ENCODE measurements around the gene CENPF. TPM values are rescaled to one million over a fixed set of nuclear protein-coding genes. Genes with fewer than 3 reads are reported as not detected.
"Not testable (repeated sequence)": the region's sequence is repeated elsewhere in the genome, so short reads cannot be mapped to it uniquely, and the experiment has no call there.

The CENPF gene, protein sequence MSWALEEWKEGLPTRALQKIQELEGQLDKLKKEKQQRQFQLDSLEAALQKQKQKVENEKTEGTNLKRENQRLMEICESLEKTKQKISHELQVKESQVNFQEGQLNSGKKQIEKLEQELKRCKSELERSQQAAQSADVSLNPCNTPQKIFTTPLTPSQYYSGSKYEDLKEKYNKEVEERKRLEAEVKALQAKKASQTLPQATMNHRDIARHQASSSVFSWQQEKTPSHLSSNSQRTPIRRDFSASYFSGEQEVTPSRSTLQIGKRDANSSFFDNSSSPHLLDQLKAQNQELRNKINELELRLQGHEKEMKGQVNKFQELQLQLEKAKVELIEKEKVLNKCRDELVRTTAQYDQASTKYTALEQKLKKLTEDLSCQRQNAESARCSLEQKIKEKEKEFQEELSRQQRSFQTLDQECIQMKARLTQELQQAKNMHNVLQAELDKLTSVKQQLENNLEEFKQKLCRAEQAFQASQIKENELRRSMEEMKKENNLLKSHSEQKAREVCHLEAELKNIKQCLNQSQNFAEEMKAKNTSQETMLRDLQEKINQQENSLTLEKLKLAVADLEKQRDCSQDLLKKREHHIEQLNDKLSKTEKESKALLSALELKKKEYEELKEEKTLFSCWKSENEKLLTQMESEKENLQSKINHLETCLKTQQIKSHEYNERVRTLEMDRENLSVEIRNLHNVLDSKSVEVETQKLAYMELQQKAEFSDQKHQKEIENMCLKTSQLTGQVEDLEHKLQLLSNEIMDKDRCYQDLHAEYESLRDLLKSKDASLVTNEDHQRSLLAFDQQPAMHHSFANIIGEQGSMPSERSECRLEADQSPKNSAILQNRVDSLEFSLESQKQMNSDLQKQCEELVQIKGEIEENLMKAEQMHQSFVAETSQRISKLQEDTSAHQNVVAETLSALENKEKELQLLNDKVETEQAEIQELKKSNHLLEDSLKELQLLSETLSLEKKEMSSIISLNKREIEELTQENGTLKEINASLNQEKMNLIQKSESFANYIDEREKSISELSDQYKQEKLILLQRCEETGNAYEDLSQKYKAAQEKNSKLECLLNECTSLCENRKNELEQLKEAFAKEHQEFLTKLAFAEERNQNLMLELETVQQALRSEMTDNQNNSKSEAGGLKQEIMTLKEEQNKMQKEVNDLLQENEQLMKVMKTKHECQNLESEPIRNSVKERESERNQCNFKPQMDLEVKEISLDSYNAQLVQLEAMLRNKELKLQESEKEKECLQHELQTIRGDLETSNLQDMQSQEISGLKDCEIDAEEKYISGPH (N-terminal part only)
- 153 TPM for polyA plus RNA-seq (ENCODE audit: insufficient read length)
- long read RNA-seq, donor 1, transcript CENPF-202 (3 exons, 689 nt), result major isoform, 5 of 12 reads
- long read RNA-seq, donor 1, partial matches to known transcripts, result 7 of 12 reads
- long read RNA-seq, donor 1, other reads (novel, unspliced or antisense), result 0 of 12 reads
- long read RNA-seq, donor 2, partial matches to known transcripts, result 15 of 19 reads
- long read RNA-seq, donor 2, other reads (novel, unspliced or antisense), result 0 of 19 reads
- long read RNA-seq, donor 3, partial matches to known transcripts, result 25 of 29 reads
- long read RNA-seq, donor 3, other reads (novel, unspliced or antisense), result 0 of 29 reads
- long read RNA-seq, donor 4, result 0 reads
- long read RNA-seq, donor 5, partial matches to known transcripts, result 5 of 7 reads
- long read RNA-seq, donor 5, other reads (novel, unspliced or antisense), result 0 of 7 reads
- long read RNA-seq, donor 6, partial matches to known transcripts, result 21 of 23 reads
- long read RNA-seq, donor 6, other reads (novel, unspliced or antisense), result 0 of 23 reads
- long read RNA-seq, donor 7, partial matches to known transcripts, result 19 of 21 reads
- long read RNA-seq, donor 7, other reads (novel, unspliced or antisense), result 0 of 21 reads
- long read RNA-seq, donor 8, partial matches to known transcripts, result 5 of 5 reads
- long read RNA-seq, donor 8, other reads (novel, unspliced or antisense), result 0 of 5 reads

DNA sequence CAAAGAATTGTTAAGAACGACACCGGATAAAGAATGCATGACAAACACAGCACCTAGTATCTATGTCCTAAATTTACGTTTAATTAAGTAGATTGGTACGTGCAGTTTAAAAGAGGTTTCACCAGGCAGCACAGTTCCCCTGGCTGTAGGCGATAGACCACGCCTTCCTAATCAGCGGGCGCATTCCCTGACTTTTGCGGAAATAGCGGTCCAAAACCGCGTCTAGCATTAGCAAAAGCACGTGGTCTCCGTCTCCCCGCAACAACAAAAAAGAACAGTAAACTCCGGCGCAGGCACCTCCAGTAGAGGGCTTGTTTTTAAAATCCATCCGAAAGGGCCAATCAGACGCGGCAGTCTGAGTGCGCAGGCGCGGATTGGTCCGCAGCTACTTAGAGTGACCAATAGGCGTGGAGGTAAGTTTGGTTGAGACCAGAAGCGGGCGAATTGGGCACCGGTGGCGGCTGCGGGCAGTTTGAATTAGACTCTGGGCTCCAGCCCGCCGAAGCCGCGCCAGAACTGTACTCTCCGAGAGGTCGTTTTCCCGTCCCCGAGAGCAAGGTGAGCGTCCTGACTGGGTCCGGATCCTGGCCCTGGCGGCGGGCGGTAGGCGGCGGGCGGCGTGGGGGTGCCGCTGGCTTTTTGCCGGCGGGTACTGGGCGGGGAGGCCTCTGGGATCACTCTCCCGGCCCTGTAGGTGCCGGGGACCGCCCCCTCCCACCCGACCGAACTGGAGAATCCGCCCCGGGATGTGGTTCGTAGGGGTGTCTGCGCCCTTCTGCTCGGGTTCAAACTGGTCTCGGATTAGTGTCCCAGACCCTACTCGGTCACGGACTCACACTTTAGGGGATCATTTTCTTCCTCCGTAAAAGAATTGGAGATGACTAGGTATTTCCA lies at the start of gene CENPF:
Gene CENPF (plus strand): TSS at position 432 of the 894 bp plus-strand sequence. CDS start 10,560 bp downstream, outside the sequence.
- DNase-seq, result peak; percentile 98

DNA sequence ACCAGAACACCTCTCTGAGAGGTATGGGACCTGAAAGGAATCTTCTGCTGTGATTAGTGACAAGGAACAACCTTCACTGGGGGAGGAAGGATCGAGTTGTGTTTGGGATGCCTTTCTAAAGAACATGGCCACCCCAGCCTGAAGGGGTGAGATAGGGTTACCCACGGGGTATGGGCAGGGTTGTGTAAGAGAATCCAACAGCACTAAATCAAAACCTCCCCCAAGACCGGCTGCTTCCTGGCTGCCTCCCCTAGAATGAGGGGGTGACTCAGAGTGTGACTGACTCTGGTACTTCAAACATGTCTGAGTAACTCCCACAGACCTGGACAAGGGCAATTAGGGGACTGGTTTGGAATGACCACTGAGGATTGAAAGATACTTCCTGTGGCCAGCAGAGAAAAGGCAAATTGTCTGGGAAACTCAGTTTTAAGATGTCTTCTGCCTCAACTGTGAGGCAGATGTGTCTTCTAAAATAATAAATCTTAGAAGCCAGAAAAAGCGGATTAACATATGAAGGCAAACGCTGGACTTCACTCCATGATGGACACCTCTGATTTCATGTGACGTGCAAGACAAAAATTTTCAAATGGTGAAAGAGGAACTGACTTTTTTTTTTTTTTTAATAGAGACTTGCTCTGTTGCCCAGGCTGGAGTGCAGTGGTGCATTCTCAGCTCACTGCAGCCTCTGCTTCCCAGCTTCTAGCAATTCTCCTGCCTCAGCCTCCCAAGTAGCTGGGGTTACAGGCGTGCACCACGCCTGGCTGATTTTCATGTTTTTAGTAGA lies 44.9 kb upstream of the CENPF start:
- peak; percentile 87 for DNase-seq

DNA sequence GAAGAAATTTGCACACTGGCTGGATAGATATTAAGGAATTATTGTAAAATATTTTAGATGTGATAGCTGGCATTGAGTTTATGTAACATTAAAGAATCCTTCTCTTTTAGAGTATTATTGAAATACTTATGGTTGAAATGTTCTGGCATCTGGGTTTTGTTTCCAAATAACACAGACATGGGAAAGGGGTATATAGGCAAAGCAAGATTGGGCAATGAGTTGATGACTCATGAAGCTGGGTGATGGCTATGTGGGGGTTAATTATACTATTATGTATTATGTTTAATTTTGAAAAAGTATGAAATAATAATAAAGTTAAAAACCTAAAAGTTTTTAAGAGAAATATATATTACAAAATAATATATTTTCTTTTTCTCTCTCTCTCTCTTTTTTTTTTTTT lies 39.1 kb upstream of the CENPF start:
- DNase-seq, result no peak

DNA sequence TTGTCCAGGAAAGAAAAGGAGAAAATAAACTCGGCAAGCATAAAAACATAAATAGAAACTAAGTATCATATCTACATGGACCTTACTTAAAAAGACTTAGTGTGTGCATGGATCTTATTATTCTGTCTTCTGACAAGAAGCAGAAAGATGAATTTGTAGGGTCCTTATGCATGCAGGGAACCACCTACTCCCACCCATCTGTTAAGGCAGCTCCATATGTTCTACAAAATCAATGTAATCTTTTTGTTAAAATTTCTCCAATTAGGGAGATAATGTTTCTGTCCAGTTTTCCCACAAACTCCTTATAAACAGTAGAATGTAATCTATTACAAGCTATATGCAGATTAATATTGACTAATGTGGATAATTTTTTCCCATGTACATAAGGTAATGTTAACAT lies 37.7 kb upstream of the CENPF start:
- DNase-seq, result no peak

DNA sequence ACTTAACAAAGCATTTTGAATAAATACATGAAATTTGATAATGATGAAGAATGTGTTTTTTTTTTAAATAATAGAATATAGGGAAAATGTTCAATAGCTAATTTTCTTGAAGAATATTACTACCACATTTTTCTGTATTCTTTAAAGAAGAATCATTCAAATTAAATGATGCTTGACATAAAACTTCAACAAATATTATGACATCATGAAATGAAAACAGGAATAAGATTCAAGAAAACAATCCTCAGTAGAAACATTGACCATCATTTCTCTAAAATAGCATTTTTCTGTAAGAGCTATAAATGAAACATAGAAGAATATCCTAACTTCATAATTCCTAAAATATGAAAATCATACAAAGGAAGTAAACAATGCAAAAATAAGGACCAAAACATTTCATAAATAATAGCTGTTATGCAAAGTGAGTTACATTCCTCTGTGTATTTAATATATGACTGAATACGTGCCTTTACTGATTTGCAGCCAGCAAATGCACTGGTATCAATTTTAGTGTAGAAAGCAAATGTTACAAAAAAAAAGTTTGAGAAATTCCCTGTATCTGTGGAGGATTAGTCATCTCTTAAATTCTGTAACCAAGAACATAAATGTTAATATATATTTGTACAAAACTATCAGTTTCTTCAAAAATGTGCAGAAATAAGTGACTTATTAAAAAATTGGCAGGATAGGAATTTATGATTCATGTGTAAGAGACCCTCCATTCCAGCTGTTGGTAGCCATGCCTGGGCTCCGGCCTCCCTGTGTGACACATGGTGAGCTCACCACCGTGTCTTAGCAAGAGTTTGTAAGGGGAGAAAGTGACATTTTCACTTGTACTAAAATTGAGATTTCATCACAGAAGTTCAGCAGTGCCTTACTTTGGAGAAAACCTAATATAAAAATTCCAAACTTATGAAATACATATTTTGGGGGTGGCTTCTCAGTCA lies 36.6 kb upstream of the CENPF start:
- no peak for DNase-seq

DNA sequence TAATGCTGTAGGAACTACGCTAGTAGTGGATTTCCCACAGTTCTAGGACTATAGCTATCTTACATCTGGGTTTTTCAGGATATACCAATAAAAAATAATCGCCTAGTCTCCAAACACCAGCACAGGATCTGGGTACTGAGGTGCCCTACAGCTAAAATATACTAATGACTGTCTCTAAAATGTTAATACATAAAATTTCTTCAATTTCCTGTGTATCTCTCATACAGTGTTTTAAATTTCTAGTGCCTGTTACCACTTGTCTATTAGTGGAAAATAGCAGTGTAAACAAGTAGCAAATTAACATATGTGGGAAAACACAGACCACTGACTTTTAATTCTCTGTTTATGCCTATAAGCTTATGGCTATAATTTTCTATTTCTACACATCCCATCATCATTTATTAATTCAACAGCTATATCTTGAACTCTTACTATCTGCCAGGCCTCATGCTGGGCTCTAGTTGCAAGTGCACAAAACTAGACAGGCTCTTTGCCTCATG lies 35.5 kb upstream of the CENPF start:
- no peak for DNase-seq

DNA sequence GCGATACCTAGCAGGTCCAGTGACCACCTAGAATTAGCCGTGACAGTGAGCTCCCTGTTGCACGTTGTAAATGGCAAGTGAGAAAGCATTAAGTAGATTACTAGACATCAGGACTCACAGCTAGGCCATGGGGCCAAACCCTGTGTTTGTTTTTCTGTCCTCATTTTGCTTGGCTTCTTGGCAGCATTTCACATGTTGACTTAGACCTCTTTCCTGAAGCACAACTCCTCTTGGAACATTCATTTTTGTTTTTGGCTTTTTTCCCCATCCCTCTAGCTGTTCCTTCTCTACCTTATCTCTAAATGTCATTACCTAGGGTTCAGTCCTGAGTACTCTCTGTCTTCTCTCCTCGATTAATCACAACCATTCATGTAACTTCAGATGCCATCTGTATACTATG lies 34.7 kb upstream of the CENPF start:
- DNase-seq, result no peak

DNA sequence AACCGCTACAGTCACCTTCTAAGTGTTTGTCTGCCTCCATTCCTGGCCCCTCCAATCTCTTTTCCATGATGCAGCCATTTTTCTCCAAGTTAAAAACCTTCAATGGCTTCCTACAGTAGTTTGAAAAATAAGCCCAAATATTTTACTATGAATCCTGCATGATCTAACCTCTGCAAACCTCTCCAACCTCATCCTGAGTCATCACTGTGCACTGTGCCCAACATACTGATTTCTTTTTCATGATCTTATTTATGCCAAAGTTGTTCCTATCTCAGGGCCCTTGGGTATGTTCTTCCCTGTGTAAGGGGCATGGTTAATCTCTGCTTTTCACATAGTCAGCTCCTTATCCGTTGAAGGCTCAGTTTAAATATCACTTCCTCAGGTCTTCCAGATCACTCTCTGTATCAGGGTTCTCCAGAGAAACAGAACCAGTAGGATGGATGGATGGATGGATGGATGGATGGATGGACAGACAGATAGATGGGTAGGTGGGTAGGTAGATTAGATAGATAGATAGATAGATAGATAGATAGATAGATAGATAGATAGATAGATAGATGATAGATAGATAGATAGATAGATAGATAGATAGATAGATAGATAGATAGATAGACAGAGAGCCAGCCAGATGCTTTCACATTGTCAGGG lies 33.5 kb upstream of the CENPF start:
- no peak for DNase-seq

DNA sequence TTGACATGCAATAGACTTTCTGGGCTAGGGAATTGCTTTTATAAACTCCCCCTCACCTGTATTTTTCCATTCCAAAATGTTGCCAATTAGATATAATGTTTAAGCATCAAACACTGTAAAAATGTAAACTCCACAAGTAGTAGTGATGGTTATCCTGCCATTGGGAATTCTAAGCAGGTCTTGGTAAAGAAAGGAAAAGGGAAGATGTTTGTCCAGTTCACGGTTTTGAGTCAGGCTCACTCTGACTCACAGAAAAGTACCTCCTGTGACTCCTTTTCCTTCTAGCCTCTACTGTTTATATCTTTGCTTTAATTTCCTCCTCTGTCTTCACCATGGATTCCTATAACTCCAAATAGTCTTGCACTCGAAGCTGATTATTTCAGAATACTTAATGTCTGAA lies 32.6 kb upstream of the CENPF start:
- no peak for DNase-seq

DNA sequence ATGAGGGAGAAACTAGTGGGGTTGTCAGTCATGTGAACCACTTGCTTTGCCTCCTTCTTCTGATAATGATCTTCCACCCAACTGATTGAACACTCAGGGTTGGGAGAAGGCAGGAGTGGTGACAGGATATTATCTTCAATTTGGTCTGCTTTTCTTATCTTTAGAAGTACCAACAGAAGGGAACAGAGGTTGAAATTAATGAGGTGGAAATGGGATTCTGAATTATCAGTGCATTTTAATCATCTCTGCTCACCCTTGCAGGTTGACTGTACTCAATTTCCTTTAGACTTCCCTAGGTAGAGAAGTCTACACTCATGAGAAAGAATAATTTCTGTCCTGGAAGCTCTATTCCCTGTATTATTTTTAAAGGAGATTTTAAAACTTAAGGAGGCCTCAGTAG lies 31.7 kb upstream of the CENPF start:
- DNase-seq, result no peak

DNA sequence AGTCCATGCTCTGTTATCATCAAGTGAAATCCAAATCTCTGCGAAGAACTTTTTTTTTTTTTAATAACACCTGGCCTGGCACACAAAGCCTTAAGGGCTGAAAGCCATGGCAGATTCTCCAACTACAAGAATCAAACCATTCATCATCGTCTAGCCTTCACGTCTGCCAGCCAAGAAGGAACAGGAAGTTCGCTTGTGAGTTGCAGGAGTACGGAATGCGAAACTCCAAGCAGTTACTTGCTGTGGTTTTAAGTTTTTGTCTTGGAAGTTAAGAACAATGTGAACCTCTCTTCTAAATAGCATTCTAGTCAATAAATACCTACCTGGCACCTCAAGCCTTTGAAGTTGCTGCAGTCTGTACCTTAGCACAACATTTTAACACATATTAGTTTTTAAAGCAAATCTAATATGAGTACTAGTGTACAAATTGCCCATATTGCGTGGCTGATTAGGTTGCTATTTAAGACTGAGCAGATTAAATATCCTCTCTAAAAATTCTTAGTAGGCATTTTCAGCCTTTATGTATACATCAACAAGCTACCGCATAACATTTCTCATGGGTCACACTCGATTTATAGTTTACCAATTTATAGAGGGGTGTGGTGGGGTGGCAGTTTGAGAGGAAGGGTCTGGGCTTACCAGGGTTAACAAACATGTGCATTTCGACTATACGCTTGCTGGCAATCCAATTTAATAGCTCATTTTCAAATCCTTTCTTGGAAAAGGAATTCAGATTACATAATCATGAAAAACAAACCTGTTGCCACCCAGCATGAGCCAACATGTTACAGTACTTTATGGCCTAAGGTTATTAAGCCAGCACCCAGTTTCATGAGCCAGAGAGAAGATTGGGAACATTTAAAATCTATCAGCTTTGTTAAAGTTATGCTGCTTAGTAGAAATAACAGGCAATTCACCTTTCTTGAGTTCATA lies 29.3 kb upstream of the CENPF start:
- no peak for DNase-seq

DNA sequence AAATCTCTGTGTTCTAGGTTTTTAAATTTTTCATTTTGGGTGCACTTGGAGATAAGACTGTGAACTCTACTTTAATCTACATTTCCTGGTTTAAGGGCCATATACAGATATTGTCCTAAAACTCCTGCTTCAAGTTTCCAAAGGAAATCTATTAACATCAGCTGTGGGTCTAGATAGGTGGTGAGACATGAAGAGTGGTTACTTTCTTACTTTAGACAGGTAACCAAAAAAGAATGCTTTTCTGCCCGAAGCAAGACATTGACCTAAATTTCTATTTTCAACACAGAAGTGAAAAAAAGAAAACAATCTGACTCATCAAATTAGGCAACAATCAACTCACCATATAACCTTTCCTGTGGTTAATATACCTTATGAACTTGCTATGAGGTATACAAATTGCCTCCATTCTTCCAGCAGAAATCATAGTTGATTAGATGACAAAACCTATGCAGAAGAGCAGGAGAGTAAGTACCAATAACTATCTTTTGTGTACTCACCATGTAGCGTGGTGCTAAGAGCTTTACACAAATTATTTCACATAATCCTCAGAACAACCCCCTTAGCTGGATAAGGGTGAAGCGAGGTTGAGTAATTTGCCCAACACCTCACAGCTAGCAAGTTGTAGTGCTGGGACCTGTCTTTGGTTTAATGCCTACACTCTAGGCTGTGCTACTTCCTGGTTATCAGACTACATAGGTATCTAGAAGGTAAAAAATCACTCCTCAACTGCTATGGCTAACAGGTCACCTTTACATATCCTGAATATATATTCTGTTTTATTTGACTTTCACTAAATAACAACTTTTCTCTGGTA lies 28.2 kb upstream of the CENPF start:
- no peak for DNase-seq

DNA sequence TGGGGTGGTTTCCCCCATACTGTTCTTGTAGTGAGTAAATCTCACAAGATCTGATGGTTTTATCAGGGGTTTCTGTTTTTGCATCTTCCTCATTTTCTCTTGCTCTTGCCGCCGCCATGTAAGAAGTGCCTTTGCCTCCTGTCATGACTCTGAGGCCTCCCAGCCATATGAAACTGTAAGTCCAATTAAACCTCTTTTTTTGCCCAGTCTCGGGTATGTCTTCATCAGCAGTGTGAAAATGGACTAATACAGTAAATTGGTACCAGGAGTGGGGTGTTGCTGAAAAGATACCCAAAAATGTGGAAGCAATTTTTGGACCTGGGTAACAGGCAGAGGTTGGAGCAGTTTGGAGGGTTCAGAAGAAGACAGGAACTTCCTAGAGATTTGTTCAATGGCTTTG lies 26.9 kb upstream of the CENPF start:
- DNase-seq, result not testable (repeated sequence)

DNA sequence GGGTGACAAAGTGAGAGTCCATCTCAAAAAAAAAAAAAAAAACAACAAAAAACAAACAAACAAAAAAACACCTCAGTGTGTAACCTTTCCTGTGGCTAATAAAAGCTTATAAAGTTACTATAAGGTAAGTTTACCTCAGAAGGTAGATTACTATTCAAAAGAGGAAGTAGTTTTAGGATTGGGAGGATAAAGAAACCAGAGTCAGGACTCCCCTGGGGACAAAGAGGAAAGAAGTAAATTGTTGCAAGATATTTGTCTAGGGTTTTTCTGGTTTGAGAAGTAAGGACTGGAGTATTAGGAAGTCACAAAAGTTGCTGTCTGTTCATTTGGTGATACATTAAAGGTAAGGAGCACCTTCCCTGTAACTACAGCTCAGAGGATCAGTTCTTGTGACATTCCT lies 23.8 kb upstream of the CENPF start:
- no peak for DNase-seq

DNA sequence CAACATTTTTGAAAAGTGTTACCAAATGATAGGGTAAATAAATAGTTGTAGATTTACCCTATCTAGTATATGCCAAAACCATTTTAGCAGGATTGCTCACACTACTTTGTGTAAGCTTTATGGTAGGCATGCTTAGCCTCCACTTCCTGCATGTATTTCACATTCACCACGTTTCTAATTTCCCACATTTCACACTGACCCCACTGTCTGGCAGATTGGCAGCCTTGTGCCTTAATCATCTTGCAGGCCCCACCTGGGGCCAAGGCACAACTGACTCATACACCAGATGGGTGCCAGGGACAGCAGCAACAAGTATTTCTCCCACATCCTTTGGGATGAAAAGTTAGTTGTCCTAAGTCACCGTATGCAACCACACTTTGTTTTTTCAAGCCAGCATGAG lies 21.2 kb upstream of the CENPF start:
- no peak for DNase-seq

Data from left kidney (tissue), 8 donors.